ENCODE data around the gene LYPD1. TPM values are rescaled to one million over a fixed set of nuclear protein-coding genes. Genes with fewer than 3 reads are reported as not detected.

Gene LYPD1
- polyA plus RNA-seq (2013, experiment 1 of 2): 11.8 TPM
- polyA plus RNA-seq (2013, experiment 2 of 2): 11.4 TPM

- H2AK5ac ChIP-seq (ENCODE audit: low read depth, low read length): no peak within 1 kb of the TSS
- H3K4me3 ChIP-seq (ENCODE audit: low read length in 2 of 2): peak within 1 kb of the TSS; percentile 49 to 79
- peaks cover 0 to 32% (median 0%) of the 10 kb centered on the region in 3 experiments for H3K27me3 ChIP-seq (ENCODE audit: control insufficient read depth in 3 of 3, insufficient read depth in 3 of 3, low read depth in 1 of 3, low read length in 3 of 3)
- no peaks in the 10 kb centered on the region for H3K79me1 ChIP-seq (ENCODE audit: low read depth, low read length)
- H4K91ac ChIP-seq (ENCODE audit: low read depth, low read length, poor library complexity): peak within 1 kb of the TSS; percentile 2
- peak within 1 kb of the TSS; percentile 50 for H3K14ac ChIP-seq (ENCODE audit: low read length)
- peak within 1 kb of the TSS; percentile 82 for H2BK15ac ChIP-seq (ENCODE audit: low read length)
- DNase-seq (ENCODE audit: low spot score): peak; percentile 44
- WGBS, 2 donors (ENCODE audit: extremely low coverage in 2 of 2, insufficient read length in 2 of 2, insufficient replicate concordance in 1 of 2): no CpG with 5 or more reads among the region's 59 CpGs
- H3K23ac ChIP-seq (ENCODE audit: low read depth, low read length, poor library complexity): peak within 1 kb of the TSS; percentile 44
- H4K8ac ChIP-seq (ENCODE audit: low read depth, low read length): no peak within 1 kb of the TSS
- peak within 1 kb of the TSS; percentile 99 for H3K4me2 ChIP-seq (ENCODE audit: insufficient read depth, low read length, poor library complexity, severe bottlenecking)
- peak within 1 kb of the TSS; percentile 66 for H2BK12ac ChIP-seq (ENCODE audit: low read length)
- peak within 1 kb of the TSS; percentile 68 for H2BK120ac ChIP-seq (ENCODE audit: low read depth, low read length)
- H2AFZ ChIP-seq (ENCODE audit: low read length): peak within 1 kb of the TSS; percentile 84
- no peaks in the 10 kb centered on the region for H3K9me3 ChIP-seq (replicated peaks in 1 of 2; ENCODE audit: control insufficient read depth in 2 of 2, insufficient read depth in 1 of 2, low read depth in 1 of 2, low read length in 2 of 2)
- peaks cover 2 to 31% of the 10 kb centered on the region in 2 donors for H3K4me1 ChIP-seq (ENCODE audit: control insufficient read depth in 2 of 2, insufficient read depth in 1 of 2, low read depth in 1 of 2, low read length in 2 of 2)
- H3K18ac ChIP-seq (ENCODE audit: low read length): peak within 1 kb of the TSS; percentile 94
- H3K4ac ChIP-seq (ENCODE audit: low read length): no peak within 1 kb of the TSS
- peak within 1 kb of the TSS; percentile 83 for H3K9ac ChIP-seq (ENCODE audit: low read depth, low read length, poor library complexity)
- H3K27ac ChIP-seq (replicated peaks; ENCODE audit: low read length): no peak within 1 kb of the TSS
- H3K36me3 ChIP-seq (replicated peaks in 1 of 2; ENCODE audit: control insufficient read depth in 2 of 2, insufficient read depth in 2 of 2, low read length in 2 of 2): peaks cover 0 to 29% of the 10 kb centered on the region in 2 donors
- H2BK5ac ChIP-seq (ENCODE audit: low read length): peak within 1 kb of the TSS; percentile 67
Observed at GRCh38 chr2:132669908-132670495, at the start of gene LYPD1. Gene LYPD1 (minus strand): TSS chr2:132670205. CDS start chr2:132669932, 273 bp downstream.

- H3K4me2 ChIP-seq (ENCODE audit: insufficient read depth, low read length, poor library complexity, severe bottlenecking): no peak overlapping the region
- peaks cover 0 to 1% of the 10 kb centered on the region in 2 donors for H3K9me3 ChIP-seq (replicated peaks in 1 of 2; ENCODE audit: control insufficient read depth in 2 of 2, insufficient read depth in 1 of 2, low read depth in 1 of 2, low read length in 2 of 2)
- no peak overlapping the region for H2BK120ac ChIP-seq (ENCODE audit: low read depth, low read length)
- no peak overlapping the region for H3K18ac ChIP-seq (ENCODE audit: low read length)
- no peak overlapping the region for H3K23ac ChIP-seq (ENCODE audit: low read depth, low read length, poor library complexity)
- no peaks in the 10 kb centered on the region for H3K27me3 ChIP-seq (ENCODE audit: control insufficient read depth in 3 of 3, insufficient read depth in 3 of 3, low read depth in 1 of 3, low read length in 3 of 3)
- H3K4me1 ChIP-seq (ENCODE audit: control insufficient read depth in 2 of 2, insufficient read depth in 1 of 2, low read depth in 1 of 2, low read length in 2 of 2): peaks cover 4 to 8% of the 10 kb centered on the region in 2 donors
- H3K27ac ChIP-seq (replicated peaks; ENCODE audit: low read length): no peak overlapping the region
- no CpG with 5 or more reads among the region's 9 CpGs for WGBS, 2 donors (ENCODE audit: extremely low coverage in 2 of 2, insufficient read length in 2 of 2, insufficient replicate concordance in 1 of 2)
- H4K8ac ChIP-seq (ENCODE audit: low read depth, low read length): no peak overlapping the region
- H3K36me3 ChIP-seq (replicated peaks in 1 of 2; ENCODE audit: control insufficient read depth in 2 of 2, insufficient read depth in 2 of 2, low read length in 2 of 2): peaks cover 0 to 96% of the 10 kb centered on the region in 2 donors
- no peak overlapping the region for H3K14ac ChIP-seq (ENCODE audit: low read length)
- H2AK5ac ChIP-seq (ENCODE audit: low read depth, low read length): no peak overlapping the region
- H2AFZ ChIP-seq (ENCODE audit: low read length): no peak overlapping the region
- H4K91ac ChIP-seq (ENCODE audit: low read depth, low read length, poor library complexity): no peak overlapping the region
- H3K9ac ChIP-seq (ENCODE audit: low read depth, low read length, poor library complexity): no peak overlapping the region
- no peak overlapping the region for H2BK15ac ChIP-seq (ENCODE audit: low read length)
- no peak overlapping the region for H2BK5ac ChIP-seq (ENCODE audit: low read length)
- DNase-seq (ENCODE audit: low spot score): no peak
- no peak overlapping the region for H2BK12ac ChIP-seq (ENCODE audit: low read length)
- H3K79me1 ChIP-seq (ENCODE audit: low read depth, low read length): no peaks in the 10 kb centered on the region
- H3K4me3 ChIP-seq (ENCODE audit: low read length in 2 of 2): no peak overlapping the region
- no peak overlapping the region for H3K4ac ChIP-seq (ENCODE audit: low read length)
Observed at GRCh38 chr2:132719480-132719879, 49.5 kb upstream of the LYPD1 start.

- Histone ChIP-seq H2AFZ (ENCODE audit: low read length) (no peak overlapping the region), H3K23ac (ENCODE audit: low read depth, low read length, poor library complexity) (no peak overlapping the region), H4K91ac (ENCODE audit: low read depth, low read length, poor library complexity) (no peak overlapping the region), H3K27ac (replicated peaks; ENCODE audit: low read length) (no peak overlapping the region), H3K4ac (ENCODE audit: low read length) (no peak overlapping the region), H2BK12ac (ENCODE audit: low read length) (no peak overlapping the region), H3K4me3 (ENCODE audit: low read length in 2 of 2) (no peak overlapping the region), H3K27me3 (ENCODE audit: control insufficient read depth in 3 of 3, insufficient read depth in 3 of 3, low read depth in 1 of 3, low read length in 3 of 3) (no peaks in the 10 kb centered on the region), H3K4me2 (ENCODE audit: insufficient read depth, low read length, poor library complexity, severe bottlenecking) (no peak overlapping the region), H2AK5ac (ENCODE audit: low read depth, low read length) (no peak overlapping the region), H2BK5ac (ENCODE audit: low read length) (no peak overlapping the region), H2BK120ac (ENCODE audit: low read depth, low read length) (no peak overlapping the region), H3K4me1 (ENCODE audit: control insufficient read depth in 2 of 2, insufficient read depth in 1 of 2, low read depth in 1 of 2, low read length in 2 of 2) (peaks cover under 1 to 8% of the 10 kb centered on the region in 2 donors), H3K79me1 (ENCODE audit: low read depth, low read length) (no peaks in the 10 kb centered on the region), H3K9me3 (replicated peaks in 1 of 2; ENCODE audit: control insufficient read depth in 2 of 2, insufficient read depth in 1 of 2, low read depth in 1 of 2, low read length in 2 of 2) (no peaks in the 10 kb centered on the region), H3K36me3 (replicated peaks in 1 of 2; ENCODE audit: control insufficient read depth in 2 of 2, insufficient read depth in 2 of 2, low read length in 2 of 2) (peaks cover 0 to 95% of the 10 kb centered on the region in 2 donors), H3K14ac (ENCODE audit: low read length) (no peak overlapping the region), H4K8ac (ENCODE audit: low read depth, low read length) (no peak overlapping the region), H3K9ac (ENCODE audit: low read depth, low read length, poor library complexity) (no peak overlapping the region), H3K18ac (ENCODE audit: low read length) (no peak overlapping the region), H2BK15ac (ENCODE audit: low read length) (no peak overlapping the region)
- WGBS, 2 donors (ENCODE audit: extremely low coverage in 2 of 2, insufficient read length in 2 of 2, insufficient replicate concordance in 1 of 2): no CpG with 5 or more reads among the region's 2 CpGs
- DNase-seq (ENCODE audit: low spot score): no peak
Observed at GRCh38 chr2:132716954-132717353, 46.9 kb upstream of the LYPD1 start.

GRCh38 chr2:132715386-132716351 is 45.7 kb upstream of the LYPD1 start:
- Histone ChIP-seq H3K18ac (ENCODE audit: low read length) (no peak overlapping the region), H3K4me3 (ENCODE audit: low read length in 2 of 2) (no peak overlapping the region)
- no CpG with 5 or more reads among the region's 7 CpGs for WGBS, 2 donors (ENCODE audit: extremely low coverage in 2 of 2, insufficient read length in 2 of 2, insufficient replicate concordance in 1 of 2)

More at GRCh38 chr2:132715386-132716351, 45.7 kb upstream of the LYPD1 start:
- H3K36me3 ChIP-seq (replicated peaks in 1 of 2; ENCODE audit: control insufficient read depth in 2 of 2, insufficient read depth in 2 of 2, low read length in 2 of 2): peaks cover 0 to 88% of the 10 kb centered on the region in 2 donors
- no peak overlapping the region for H2BK15ac ChIP-seq (ENCODE audit: low read length)
- H3K4me2 ChIP-seq (ENCODE audit: insufficient read depth, low read length, poor library complexity, severe bottlenecking): no peak overlapping the region
- H3K9ac ChIP-seq (ENCODE audit: low read depth, low read length, poor library complexity): no peak overlapping the region
- no peak overlapping the region for H2BK12ac ChIP-seq (ENCODE audit: low read length)
- no peak overlapping the region for H4K8ac ChIP-seq (ENCODE audit: low read depth, low read length)
- H3K14ac ChIP-seq (ENCODE audit: low read length): no peak overlapping the region
- H3K4ac ChIP-seq (ENCODE audit: low read length): no peak overlapping the region
- H2AFZ ChIP-seq (ENCODE audit: low read length): no peak overlapping the region
- no peak overlapping the region for H3K23ac ChIP-seq (ENCODE audit: low read depth, low read length, poor library complexity)
- no peak overlapping the region for H4K91ac ChIP-seq (ENCODE audit: low read depth, low read length, poor library complexity)
- no peak overlapping the region for H2AK5ac ChIP-seq (ENCODE audit: low read depth, low read length)
- no peak overlapping the region for H2BK120ac ChIP-seq (ENCODE audit: low read depth, low read length)
- no peaks in the 10 kb centered on the region for H3K9me3 ChIP-seq (replicated peaks in 1 of 2; ENCODE audit: control insufficient read depth in 2 of 2, insufficient read depth in 1 of 2, low read depth in 1 of 2, low read length in 2 of 2)
- no peak for DNase-seq (ENCODE audit: low spot score)
- peaks cover 3 to 8% of the 10 kb centered on the region in 2 donors for H3K4me1 ChIP-seq (ENCODE audit: control insufficient read depth in 2 of 2, insufficient read depth in 1 of 2, low read depth in 1 of 2, low read length in 2 of 2)
- H2BK5ac ChIP-seq (ENCODE audit: low read length): no peak overlapping the region
- H3K79me1 ChIP-seq (ENCODE audit: low read depth, low read length): no peaks in the 10 kb centered on the region
- no peaks in the 10 kb centered on the region for H3K27me3 ChIP-seq (ENCODE audit: control insufficient read depth in 3 of 3, insufficient read depth in 3 of 3, low read depth in 1 of 3, low read length in 3 of 3)
- H3K27ac ChIP-seq (replicated peaks; ENCODE audit: low read length): no peak overlapping the region
